ENCODE results near the gene CCT8L2.
"Not testable (repeated sequence)": the region's sequence is repeated elsewhere in the genome, so short reads cannot be mapped to it uniquely, and the experiment has no call there.

Gene CCT8L2

DNA sequence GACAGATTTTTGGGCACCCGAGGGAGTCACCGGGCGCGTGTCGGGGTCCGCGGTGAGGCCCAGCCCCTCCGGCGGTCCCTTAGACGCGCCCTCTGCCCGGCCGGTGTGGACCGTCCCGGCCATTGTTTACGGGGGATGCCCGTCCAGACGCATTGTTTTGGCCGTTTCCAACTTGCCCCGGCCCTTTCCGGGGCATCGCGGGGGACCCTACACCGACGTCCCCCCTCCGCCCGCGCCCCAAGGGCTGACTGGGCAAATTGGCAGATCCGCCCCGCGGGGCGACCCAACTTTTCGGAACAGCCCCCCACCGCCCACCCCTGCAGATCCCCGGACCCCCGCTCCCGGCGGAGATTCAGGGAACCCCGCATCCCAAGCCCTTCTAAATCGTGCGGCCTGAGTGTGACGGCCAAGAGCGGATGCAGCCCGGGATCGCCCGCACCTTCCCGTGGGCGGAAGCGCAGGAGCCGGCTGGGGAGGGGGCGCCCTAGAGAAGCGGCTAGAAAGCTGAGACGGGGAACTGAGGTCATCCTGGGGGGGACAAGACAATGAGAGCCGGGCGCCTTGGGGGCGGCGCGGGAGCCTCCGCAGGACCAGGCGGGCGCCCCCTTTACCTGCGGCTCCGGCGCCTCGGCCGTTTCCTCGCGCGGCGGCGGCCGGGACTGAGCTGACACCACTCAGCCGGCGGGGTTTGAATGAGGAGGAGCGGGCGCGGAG is 17.1 kb upstream of the CCT8L2 start:
- H3K27me3 ChIP-seq (ENCODE audit: low read depth, low read length), result no peaks in the 10 kb centered on the region
- no peak overlapping the region for H3K4me2 ChIP-seq (ENCODE audit: low read length)
- no peaks in the 10 kb centered on the region for H3K36me3 ChIP-seq (replicated peaks; ENCODE audit: low read depth, low read length)
- H4K20me1 ChIP-seq (ENCODE audit: insufficient read depth, low read length), result no peaks in the 10 kb centered on the region
- no peak overlapping the region for H2AFZ ChIP-seq (ENCODE audit: low read depth, low read length)
- H3K79me2 ChIP-seq (ENCODE audit: low read length), result no peaks in the 10 kb centered on the region
- no peaks in the 10 kb centered on the region for H3K4me1 ChIP-seq (ENCODE audit: low read length)
- no peak overlapping the region for H3K27ac ChIP-seq (ENCODE audit: low read length)
- H3K9me3 ChIP-seq (ENCODE audit: insufficient read depth, low read length), result no peaks in the 10 kb centered on the region
- no peak overlapping the region for H3K4me3 ChIP-seq (ENCODE audit: low read length)
- no peak overlapping the region for H3K9ac ChIP-seq (ENCODE audit: low read length)
- TF ChIP-seq, protein P1, sequence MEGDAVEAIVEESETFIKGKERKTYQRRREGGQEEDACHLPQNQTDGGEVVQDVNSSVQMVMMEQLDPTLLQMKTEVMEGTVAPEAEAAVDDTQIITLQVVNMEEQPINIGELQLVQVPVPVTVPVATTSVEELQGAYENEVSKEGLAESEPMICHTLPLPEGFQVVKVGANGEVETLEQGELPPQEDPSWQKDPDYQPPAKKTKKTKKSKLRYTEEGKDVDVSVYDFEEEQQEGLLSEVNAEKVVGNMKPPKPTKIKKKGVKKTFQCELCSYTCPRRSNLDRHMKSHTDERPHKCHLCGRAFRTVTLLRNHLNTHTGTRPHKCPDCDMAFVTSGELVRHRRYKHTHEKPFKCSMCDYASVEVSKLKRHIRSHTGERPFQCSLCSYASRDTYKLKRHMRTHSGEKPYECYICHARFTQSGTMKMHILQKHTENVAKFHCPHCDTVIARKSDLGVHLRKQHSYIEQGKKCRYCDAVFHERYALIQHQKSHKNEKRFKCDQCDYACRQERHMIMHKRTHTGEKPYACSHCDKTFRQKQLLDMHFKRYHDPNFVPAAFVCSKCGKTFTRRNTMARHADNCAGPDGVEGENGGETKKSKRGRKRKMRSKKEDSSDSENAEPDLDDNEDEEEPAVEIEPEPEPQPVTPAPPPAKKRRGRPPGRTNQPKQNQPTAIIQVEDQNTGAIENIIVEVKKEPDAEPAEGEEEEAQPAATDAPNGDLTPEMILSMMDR (IDR thresholded peaks at IDR 0.05; ENCODE audit: low read depth, low read length), result no peak
- TF ChIP-seq EZH2phosphoT487 (IDR thresholded peaks at IDR 0.05; ENCODE audit: low read depth), result no peak

DNA sequence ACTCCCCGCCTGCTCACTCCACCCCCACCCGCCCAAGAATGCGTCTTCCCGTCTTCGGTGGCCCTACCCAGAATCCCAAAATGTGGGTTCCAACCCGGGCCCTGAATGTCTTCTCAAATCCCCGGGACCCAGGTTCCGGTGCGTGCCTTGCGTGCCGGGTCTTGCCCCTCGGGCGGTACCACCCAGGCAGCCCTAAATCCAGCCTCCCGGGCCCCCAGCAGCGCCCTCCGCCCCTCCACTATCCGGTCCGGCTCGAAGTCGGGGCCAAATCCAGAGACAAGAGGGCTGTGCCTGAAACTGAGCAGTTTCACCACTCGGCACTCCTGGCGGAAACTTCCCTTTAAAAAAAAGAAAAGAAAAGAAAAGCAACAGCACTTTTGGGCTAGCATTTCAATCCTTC is 16.3 kb upstream of the CCT8L2 start:
- Histone ChIP-seq H2AFZ (ENCODE audit: low read depth, low read length) (no peak overlapping the region), H3K4me2 (ENCODE audit: low read length) (no peak overlapping the region), H3K79me2 (ENCODE audit: low read length) (no peaks in the 10 kb centered on the region), H3K9ac (ENCODE audit: low read length) (no peak overlapping the region), H3K4me3 (ENCODE audit: low read length) (no peak overlapping the region), H3K36me3 (replicated peaks; ENCODE audit: low read depth, low read length) (no peaks in the 10 kb centered on the region), H3K4me1 (ENCODE audit: low read length) (no peaks in the 10 kb centered on the region), H3K9me3 (ENCODE audit: insufficient read depth, low read length) (no peaks in the 10 kb centered on the region), H3K27ac (ENCODE audit: low read length) (no peak overlapping the region), H4K20me1 (ENCODE audit: insufficient read depth, low read length) (no peaks in the 10 kb centered on the region), H3K27me3 (ENCODE audit: low read depth, low read length) (no peaks in the 10 kb centered on the region)
- TF ChIP-seq, protein P1 (IDR thresholded peaks at IDR 0.05; ENCODE audit: low read depth, low read length), result no peak
- TF ChIP-seq EZH2phosphoT487 (IDR thresholded peaks at IDR 0.05; ENCODE audit: low read depth), result no peak

GRCh38 chr22:16604257-16604998 is 11.8 kb upstream of the CCT8L2 start:
- not testable (repeated sequence) for H3K27me3 ChIP-seq (ENCODE audit: low read depth, low read length); H3K9ac ChIP-seq (ENCODE audit: low read length); H3K4me2 ChIP-seq (ENCODE audit: low read length); H3K4me1 ChIP-seq (ENCODE audit: low read length); H3K36me3 ChIP-seq (replicated peaks; ENCODE audit: low read depth, low read length); H3K79me2 ChIP-seq (ENCODE audit: low read length); H3K27ac ChIP-seq (ENCODE audit: low read length); H3K9me3 ChIP-seq (ENCODE audit: insufficient read depth, low read length); H2AFZ ChIP-seq (ENCODE audit: low read depth, low read length); H4K20me1 ChIP-seq (ENCODE audit: insufficient read depth, low read length); H3K4me3 ChIP-seq (ENCODE audit: low read length)

DNA sequence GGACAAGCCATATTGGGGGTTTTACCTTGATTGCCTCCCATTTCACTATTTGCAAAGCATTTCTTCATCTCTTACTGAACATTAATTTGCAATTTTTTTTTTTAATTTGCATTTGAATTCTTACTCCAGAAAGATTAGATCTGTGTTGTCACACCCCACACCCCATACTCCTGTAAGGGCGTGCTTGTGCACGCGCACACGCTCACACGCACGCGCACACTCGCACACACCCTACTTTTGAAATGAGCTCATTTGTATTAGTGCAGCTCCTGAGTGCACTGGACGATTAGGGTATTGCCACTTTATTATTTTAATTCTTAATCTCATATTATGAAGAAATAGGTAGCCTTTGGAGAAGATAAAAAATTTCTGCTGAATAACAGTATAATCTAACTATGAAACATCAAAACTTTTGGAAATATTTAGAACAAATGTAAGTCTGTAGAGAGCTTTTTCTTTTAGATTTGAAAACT is 11.2 kb upstream of the CCT8L2 start:
- H3K9ac ChIP-seq (ENCODE audit: low read length); H3K4me1 ChIP-seq (ENCODE audit: low read length); H3K27me3 ChIP-seq (ENCODE audit: low read depth, low read length); H3K27ac ChIP-seq (ENCODE audit: low read length); H3K9me3 ChIP-seq (ENCODE audit: insufficient read depth, low read length); H3K36me3 ChIP-seq (replicated peaks; ENCODE audit: low read depth, low read length); H3K79me2 ChIP-seq (ENCODE audit: low read length); H3K4me2 ChIP-seq (ENCODE audit: low read length); H4K20me1 ChIP-seq (ENCODE audit: insufficient read depth, low read length); H3K4me3 ChIP-seq (ENCODE audit: low read length); H2AFZ ChIP-seq (ENCODE audit: low read depth, low read length): not testable (repeated sequence)

DNA sequence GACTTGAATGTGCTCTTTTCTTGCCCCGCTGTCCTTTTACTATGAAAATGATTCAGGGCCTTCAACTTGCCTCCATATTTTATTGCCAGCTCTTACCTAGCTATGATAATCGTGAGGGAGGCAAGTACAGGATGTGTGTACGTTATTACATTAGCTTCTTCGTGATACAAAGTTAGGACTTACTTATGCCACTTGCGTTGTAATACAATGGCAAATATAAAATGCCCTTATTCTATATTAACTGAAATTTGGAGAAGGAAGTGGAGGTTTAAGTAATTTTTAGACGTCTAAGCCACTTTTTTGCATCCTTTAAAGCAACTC is 10.8 kb upstream of the CCT8L2 start:
- Histone ChIP-seq H3K27me3 (ENCODE audit: low read depth, low read length) (no peaks in the 10 kb centered on the region), H3K27ac (ENCODE audit: low read length) (no peak overlapping the region), H3K79me2 (ENCODE audit: low read length) (no peaks in the 10 kb centered on the region), H4K20me1 (ENCODE audit: insufficient read depth, low read length) (no peaks in the 10 kb centered on the region), H3K9ac (ENCODE audit: low read length) (no peak overlapping the region), H2AFZ (ENCODE audit: low read depth, low read length) (no peak overlapping the region), H3K36me3 (replicated peaks; ENCODE audit: low read depth, low read length) (no peaks in the 10 kb centered on the region), H3K4me1 (ENCODE audit: low read length) (no peaks in the 10 kb centered on the region), H3K9me3 (ENCODE audit: insufficient read depth, low read length) (no peaks in the 10 kb centered on the region), H3K4me3 (ENCODE audit: low read length) (no peak overlapping the region), H3K4me2 (ENCODE audit: low read length) (no peak overlapping the region)
- TF ChIP-seq EZH2phosphoT487 (IDR thresholded peaks at IDR 0.05; ENCODE audit: low read depth), result no peak
- TF ChIP-seq, protein P1 (IDR thresholded peaks at IDR 0.05; ENCODE audit: low read depth, low read length), result no peak

- not testable (repeated sequence) for H3K4me3 ChIP-seq (ENCODE audit: low read length)
These were observed 10.3 kb upstream of the CCT8L2 start for GRCh38 chr22:16602728-16603447.

More at GRCh38 chr22:16602728-16603447, 10.3 kb upstream of the CCT8L2 start:
- not testable (repeated sequence) for H3K79me2 ChIP-seq (ENCODE audit: low read length); H3K36me3 ChIP-seq (replicated peaks; ENCODE audit: low read depth, low read length); H3K27ac ChIP-seq (ENCODE audit: low read length); H3K4me2 ChIP-seq (ENCODE audit: low read length); H3K9ac ChIP-seq (ENCODE audit: low read length); H3K9me3 ChIP-seq (ENCODE audit: insufficient read depth, low read length); H4K20me1 ChIP-seq (ENCODE audit: insufficient read depth, low read length); H3K4me1 ChIP-seq (ENCODE audit: low read length); H2AFZ ChIP-seq (ENCODE audit: low read depth, low read length); H3K27me3 ChIP-seq (ENCODE audit: low read depth, low read length)
